ENCODE measurements around the gene DLG5.

DLG5 gene

DNA sequence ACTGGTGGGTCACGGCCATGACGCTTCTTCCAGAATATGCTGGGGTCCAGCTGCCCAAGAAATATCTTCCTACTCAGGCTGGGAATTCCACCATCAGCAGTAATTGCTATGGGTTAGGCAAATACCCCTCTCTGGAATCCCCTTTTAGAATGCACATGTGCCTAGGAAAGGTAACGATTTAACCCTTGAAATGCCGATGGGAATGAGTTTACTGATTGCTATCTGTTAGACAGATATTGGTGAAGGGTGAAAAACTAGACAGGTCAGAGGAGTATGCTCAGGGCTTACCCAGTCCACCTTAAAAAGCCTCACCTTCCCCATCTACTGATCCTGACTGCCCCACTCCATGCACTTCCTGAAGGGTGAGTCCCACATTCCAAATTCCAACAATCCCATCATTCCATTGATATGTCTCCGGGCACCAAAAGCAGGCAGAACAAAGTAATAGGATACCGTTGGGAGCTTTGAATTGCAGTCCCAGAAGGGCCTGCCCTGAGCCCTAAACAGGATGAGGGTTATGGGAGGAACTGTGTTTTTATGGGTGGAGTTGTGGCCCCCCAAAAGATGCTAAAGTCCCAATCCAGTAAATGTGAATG, 59.3 kb downstream of the DLG5 start:
- no peak for DNase-seq (ENCODE audit: low spot score)

DNA sequence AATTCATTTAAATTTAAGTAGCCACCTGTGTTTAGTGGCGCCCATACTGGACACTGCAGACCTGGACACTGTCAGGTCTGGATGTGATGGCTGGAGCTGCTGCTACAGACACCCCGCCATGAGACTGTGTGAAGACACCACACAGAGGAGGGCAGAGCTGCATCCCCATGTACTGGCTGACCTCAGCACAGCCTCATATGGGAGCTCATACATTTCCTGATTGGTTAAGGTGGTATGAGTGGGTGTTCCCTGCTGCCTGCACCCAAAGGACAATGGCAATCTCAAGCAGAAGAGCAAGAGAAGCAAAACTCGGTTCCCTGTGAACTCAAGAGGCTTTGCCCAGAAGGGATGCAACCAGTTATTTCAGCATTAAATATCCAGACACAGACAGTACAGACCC, 60.0 kb downstream of the DLG5 start:
- DNase-seq (ENCODE audit: low spot score), result no peak

DNA sequence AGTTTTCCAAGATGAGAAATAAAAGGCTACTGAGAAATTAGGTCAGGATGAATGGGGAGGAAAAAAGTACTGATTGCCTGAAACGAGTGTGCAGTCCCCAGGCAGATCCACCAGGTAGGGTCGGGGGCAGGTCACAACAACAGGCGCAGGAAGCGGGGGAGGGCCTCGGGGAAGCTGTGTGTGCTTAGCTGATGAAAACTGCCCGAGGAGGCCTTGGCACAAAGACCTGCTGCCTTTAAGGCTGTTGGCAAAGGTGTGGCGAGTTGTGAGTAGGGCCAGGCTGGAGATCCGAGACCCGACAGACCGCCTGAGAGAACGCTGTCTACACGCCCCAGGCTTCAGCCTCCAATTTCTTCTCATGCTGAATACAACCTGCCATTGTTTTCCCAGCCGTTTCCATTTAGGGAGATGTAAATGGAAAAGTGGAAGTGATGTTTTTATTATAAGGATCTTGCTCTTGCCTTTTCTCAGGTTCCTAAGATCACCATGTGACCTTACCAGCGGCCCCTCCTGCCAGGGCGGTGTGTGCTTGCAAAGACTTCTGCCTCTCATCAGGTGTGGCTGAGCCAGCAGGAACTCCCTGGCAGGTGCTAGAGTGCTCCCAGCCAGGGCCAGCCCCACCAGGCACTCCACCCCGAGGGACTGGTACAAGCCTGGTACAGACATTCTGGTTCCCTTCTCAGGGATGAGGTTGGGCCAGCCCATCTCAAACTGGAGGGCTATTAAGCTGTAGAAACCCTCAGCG, 60.8 kb downstream of the DLG5 start:
- DNase-seq (ENCODE audit: low spot score), result no peak

DNA sequence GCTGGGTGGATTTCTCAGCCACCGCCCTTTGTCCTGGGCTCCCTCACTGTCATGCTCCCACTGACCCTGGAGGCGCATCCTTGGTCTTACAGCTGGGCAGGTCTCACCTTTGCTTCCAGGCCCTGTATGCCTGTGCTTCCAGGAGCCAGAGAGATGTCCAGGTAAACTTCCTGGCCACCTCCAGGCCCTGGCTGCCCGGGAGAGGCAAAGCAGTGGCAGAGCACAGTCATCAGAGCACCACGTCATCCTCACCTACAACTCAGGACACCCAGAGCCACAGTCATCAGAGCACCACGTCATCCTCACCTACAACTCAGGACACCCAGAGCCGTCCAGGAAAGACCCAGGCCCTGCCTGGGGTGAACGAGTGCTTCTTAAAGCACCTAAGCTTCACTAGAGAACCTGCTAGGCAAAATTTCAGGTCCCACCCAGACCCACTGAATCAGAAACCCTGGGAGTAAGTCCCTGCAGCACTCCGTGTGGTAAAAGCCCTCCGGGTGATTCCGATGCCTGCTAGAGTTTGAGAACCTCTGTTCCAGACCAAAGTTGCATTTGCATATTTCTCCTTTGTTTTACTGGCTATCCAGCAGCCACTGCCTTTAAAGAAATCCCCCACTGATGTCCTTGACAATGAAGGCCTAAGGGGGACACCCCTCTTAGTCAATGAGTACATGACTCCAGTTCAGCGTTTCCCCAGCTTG, 62.3 kb downstream of the DLG5 start:
- no peak for DNase-seq (ENCODE audit: low spot score)

DNA sequence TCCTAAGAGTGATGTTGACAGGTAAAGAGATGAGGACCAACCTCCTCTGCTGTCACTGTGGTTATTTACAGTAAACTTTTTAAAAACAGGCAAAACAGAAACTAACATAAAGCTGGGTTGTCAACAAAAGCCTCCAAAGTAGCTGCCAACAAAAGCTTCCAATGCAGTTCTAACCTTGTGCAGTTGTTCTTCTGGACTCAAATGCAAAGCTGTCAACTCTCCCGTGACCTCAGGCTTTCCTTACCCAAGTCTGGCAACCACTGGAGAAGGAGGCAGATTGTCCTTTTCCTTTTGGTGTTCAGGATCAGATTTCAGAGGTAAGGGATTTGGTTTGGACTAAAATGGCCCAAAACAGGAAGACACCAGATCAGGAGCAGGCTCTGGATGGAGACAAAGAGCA, 63.1 kb downstream of the DLG5 start:
- DNase-seq (ENCODE audit: low spot score), result no peak

DNA sequence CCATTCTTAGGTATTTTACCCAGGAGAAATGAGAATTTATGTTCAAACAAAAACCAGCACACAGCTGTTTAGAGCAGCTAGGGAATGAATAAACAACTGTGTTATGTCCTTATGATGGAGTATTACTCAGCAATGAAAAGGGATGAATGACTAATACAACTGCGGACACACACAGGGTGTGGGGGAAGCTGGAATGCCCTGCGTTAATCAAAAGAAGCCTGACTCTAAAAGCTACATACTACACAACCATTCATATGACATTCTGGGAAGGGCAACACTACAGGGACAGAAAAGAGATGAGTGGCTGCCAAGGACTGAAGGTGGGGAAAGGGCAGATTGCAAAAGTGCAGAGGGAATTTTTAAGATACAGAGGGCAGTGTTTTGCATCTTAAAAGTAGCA, 64.0 kb downstream of the DLG5 start:
- no peak for DNase-seq (ENCODE audit: low spot score)

DNA sequence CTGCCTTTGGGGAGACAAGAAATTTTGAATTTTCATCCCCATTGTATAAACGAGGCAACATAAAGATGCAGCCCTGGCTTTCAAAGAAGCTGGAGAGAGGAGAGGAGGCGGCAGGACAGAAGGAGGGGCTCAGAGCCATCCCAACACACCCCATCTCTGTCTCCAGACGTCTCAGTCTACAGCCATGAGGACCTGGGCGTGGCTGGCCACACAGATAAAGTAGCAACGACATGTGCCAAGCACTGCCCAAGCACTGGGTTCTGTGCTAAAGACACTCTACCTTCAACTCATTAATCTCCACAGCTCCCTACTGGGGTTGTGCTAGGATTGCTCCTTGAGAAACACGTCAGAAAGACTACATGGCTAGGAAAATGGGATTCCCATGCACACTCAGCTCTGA, 65.2 kb downstream of the DLG5 start:
- no peak for DNase-seq (ENCODE audit: low spot score)

DNA sequence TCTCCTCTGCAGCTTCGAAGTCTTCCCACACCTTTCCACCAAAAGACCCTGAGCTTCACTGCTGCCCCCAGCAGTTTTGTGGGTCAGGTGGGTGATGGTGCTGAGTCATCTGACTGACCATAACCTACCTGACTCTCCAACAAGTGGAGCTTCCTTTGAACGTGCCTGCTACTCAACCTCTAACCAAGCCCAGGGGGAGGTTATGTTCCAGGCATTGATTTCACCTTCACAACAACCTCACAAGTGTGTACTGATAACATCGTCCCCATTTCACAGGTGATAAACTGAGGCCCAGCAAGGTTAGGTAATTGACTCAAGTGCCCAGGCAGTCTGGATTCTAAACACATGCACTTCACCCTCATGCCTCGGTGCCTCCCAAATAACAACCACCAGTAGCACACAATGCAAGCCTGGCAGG, 66.7 kb downstream of the DLG5 start:
- no peak for DNase-seq (ENCODE audit: low spot score)

DNA sequence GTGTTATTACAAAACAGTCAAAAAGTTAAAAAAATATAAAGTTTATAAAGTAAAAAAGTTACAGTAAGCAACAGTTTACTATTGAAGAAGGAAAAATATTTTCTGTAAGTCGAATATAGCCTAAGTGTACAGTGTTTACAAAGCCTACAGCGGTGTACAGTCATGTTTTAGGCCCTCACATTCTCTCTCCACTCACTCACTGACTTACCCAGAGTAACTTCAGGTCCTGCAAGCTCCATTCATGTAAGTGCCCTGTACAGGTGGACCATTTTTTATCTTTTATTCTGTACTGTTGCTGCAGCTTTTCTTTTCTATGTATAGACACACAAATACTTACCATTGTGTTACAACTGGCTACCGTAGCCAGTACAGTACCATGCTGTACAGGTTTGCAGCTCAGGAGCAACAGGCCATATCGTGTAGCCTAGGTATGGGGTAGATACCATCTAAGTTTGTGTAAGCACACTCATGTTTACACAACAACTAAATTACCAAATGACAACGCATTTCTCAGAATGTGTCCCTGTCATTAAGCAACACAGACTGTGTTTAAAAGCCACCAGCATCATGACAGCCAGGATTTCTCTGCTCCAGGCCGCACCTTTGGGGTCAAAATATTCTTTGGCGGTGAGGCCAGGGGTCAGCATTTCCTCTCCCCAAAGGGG, 67.2 kb downstream of the DLG5 start:
- no peak for DNase-seq (ENCODE audit: low spot score)

DNA sequence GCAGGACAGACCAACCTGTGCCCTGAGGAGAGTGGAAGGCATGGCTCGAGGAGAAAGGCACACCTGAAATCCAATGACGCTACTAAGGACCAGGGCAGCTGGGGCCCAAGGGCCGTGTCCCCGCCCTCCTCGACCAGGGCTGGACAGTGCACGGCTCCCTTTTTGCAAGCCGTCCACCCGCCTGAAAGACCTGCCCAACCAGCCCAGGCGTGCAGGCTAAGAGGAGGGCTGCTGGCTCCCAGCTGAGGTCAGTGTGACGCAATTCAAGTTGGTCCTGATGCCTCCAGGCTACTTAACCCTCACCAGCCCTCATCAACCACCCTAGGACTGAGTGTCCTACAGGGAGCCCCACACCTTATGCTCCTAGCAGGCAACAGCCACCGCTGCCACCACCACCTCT, 69.3 kb downstream of the DLG5 start:
- no peak for DNase-seq (ENCODE audit: low spot score)

DNA sequence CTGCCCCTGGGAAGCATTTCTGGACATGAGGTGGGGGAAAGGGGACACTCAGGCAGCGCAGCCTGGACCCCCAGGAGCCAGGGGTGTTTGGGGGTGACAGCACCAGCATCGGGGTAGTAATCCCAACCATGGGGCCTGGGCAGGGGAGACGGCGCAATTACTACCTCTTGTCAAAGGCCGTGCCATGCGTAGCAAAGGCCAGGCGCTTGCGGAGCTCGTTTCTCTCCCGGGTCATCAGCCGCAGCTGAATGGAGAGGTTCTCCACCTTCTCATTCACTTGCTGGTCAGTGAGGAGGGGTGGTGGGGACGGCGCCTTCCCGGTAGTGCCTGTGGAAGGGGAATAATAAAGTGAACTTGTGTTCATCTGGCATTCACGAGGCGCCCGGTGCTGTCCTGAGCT, 70.0 kb downstream of the DLG5 start:
- DNase-seq (ENCODE audit: low spot score), result no peak

DNA sequence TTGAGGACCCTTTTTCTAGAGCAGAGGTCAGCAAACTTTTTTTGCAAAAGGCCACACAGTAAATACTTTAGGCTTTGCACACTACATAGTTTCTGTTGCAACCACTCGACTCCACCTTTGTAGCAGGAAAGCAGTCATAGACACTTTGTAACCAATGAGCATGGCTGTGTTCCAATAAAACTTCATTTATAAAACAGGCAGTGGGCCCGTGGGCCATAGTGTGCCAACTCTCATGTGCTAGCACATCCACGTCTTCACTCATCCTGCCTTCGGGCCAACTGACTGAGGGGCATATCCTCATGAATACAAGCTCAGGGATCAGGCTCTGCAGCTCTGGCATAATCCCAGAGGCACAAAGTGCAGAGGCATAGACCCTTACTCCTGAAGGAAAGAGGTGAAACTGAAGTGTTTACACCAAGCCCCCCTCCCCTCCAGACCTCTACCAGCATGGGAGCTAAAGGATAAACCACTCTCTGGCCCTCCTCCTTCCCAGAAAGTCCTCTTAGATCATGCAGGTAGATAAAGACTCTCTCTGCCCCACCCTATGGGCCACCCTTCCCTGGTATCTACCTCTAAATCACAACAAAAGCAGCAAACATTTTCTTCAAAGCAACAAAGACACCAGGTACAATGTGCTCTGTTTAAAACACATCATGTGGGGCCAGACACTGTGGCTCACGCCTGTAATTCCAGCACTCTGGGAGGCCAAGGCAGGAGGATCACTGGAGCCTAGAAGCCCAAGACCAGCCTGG, 71.0 kb downstream of the DLG5 start:
- no peak for DNase-seq (ENCODE audit: low spot score)

DNA sequence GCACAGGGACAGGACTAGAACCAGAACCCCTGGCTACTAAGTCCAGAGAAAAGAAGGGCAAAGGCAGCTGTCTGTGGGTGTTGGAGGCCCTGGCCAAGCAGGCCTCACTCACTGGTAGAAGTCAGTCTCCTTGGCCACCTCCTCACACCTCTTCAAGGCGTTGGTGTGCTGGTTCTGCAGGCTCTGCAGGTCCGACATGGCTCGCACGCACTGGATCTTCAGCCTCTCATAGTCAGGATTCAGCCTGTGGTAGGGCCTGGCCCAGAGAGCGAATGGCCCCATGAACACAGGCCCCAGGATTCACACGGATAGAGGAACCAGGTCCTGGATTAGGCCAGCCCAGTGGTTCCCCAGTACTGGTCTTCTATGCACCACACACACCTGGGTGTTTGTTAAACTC, 72.4 kb downstream of the DLG5 start:
- DNase-seq (ENCODE audit: low spot score), result no peak

DNA sequence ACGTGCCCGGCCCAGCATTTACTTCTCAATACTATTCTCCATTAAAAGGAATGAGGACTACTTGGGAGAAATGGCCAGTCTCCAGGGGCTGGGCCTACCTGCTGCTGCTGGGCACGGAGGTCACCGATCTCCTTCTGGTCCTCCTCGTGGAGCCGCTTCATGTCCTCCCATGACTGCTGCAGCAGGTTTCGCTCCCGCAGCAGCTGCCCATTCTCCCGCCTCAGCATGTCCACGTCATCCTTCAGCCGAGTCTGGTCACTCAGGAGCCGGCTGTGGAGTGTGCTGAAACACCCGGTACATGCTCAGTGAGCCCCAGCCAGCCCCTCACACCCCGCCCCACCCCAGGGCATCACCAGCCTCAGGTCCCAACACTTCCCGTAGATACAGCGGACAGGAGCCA, 73.3 kb downstream of the DLG5 start:
- DNase-seq (ENCODE audit: low spot score), result no peak

DNA sequence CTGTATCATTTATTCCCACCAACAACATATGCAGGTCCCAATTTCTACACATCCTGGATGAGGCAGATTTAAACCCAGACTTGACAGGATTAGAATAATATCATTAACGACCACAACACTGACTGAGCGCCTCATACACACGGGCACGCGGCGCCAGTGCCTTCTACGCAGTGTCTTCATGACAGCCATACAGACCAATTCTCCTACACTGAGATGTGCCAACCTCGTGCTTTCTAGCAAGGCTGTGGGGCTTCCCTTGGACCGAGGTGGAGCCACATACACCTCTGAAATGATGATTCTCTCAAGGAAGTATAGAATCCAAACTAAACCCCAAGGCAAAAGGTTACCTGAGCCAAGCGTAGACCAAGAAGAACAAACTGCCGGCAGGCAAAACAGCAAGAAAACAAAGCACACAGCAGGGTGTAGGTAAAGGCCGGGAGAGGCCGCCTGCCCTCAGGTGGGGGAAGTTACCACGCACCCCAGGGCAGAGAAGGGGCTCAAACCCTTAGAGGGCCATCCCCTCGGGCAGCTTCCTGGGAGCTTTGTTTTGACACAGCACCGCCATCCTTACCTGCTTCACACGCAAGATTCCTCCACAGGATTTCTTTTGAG, 75.8 kb downstream of the DLG5 start:
- no peak for DNase-seq (ENCODE audit: low spot score)

DNA sequence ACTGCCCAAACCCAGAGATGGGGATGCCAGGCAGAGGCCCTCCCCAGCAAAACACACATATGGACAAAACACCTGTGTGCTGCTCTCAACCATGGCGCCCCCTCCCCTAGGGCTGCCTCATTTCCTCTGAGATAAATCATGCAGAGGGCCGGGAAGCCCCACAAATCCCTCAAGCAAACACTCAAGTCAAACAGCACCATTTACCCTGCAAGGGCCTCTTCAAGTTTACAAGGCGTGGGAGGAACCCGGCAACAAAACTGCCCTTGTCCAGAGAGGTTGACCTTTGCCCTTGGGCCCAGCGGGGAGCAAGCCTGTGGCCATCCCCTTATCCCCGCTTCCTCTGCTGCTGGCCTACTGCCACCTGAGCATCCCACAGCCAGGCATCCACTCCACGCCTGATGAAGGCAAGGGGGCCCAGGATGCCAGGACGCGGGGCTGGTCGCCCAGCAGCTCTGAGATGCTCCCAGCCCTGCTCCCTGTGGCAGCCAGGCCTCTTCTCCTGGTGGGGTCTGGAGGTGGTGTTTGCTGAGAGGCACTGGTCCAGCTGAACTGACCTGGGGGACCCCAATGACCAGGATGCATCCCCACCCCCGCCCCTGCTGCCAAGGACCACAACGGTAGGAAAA, 77.4 kb downstream of the DLG5 start:
- peak; percentile 64 for DNase-seq (ENCODE audit: low spot score)

DNA sequence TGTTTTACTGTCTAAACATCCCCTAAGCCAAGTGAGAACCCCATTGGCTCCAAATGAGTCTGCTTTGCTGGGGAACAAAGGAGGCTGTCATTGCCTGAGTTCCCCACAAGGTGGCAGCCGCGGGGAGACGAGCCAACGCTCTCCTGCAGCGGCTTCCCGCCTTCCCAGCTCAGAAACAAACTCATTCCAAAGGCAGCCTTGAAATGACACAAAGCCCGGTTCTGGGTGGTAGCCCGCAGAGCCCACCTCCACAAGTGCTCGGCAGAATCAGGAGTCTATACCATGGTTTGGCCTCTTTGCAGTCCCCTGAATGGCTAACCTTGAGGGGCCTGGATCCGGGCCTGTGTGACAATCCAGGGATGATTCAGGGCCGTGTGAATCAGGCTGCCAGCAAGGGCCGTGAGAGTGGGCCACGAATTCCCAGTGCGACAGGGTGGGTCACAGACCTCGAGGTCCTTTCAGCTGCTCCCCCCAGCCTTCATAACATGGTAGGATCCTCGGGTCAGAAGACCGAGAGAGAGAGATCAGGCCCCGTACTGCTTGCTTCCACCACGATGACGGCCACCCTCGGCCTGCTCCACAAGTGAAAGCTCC, 79.7 kb downstream of the DLG5 start:
- DNase-seq (ENCODE audit: low spot score), result peak; percentile 69

DNA sequence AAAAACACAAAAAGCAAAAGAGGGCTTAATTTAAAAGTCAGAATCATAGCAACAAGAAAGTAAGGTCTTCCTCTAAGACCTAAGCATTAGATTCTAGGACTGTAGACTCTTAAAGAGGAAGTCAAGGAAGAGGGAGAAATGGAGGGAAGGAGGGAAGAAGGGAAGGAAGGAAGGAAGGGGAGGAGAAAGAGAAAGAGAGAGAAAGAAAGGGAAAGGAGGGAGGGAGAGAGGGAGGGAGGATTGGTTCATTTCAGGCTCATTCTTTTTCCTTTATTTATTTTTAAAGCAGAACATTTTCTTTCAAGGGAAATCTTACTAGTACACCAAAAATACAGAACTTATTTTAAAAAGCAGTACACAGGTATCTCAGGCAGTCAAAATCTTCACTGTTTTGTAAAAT, 81.1 kb downstream of the DLG5 start:
- DNase-seq (ENCODE audit: low spot score), result no peak

DNA sequence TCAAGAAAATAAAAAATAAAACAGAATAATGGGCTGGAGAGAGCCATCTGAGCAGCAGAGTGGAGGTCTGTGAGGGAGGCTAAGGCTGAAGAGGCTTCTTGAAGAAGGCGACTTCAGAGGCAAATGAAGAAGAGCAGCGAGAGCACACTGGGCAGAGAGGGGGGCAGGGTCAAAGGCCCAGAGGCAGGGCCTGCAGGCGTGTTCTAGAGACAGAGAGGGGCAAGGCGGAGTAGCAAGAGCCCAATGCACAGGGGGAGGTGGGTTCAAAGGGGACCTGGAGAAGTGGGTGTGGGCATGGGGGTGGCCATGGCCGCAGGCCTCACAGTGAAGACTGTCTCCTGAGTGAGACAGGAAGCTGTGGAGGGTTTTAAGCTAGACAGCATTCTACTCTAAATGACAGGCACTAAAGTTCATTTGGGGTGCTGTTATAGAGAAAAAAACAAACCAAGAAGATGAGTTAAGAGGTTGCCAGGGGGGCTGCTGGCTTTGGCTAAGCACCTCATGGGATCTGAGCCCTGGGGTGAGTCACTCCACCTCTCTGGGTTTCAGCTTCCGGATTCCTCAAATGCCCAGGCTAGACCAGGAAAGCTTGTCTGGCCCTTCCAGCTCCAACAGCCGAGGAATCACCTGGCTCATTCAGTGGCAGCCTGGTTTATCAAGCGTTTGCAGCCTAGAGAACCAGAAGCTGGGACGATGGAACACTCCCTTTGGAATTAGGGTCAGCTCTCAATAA, 81.7 kb downstream of the DLG5 start:
- DNase-seq (ENCODE audit: low spot score), result peak; percentile 28

DNA sequence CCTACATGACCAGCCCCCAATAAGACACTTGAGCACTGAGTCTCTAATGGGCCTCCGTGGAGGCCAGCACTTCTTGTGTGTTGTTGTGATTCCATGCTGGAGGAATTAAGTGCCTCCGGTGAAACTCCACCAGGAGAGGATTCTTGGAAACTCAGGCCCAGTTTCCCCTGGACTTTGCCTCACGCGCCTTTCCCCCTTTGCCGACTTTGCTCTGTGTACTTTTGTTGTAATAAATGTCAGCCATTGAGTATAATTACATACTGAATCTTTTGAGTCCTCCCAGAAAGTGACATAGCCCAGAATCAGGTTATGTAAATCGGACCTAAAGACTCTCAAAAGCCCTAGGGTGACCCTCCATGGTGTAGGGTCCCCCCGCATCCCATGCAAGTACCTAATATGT, 82.4 kb downstream of the DLG5 start:
- DNase-seq (ENCODE audit: low spot score), result no peak
